Caco-2 (cell line): ENCODE measurements around the gene PCIF1. TPM values are rescaled to one million over a fixed set of nuclear protein-coding genes. Genes with fewer than 3 reads are reported as not detected.

Experiments
- BruUV-seq: library from RNA; stranded (reverse); fragments of 400-500 nt; replicated peaks from 2 replicates; lab custom pipeline; 2021; lab: Mats Ljungman, UMichigan
- CTCF ChIA-PET: fragments of 300-600 bp; sonication (Branson Sonifier 250); formaldehyde crosslinking; loops from one replicate; lab custom pipeline; 2022; ENCODE audit warnings: antibody characterized with exemption; lab: Charles Lee
- POLR2A ChIA-PET: fragments of 300-600 bp; sonication (Branson Sonifier 250); formaldehyde crosslinking; loops from one replicate; lab custom pipeline; 2022; ENCODE audit warnings: antibody characterized with exemption; lab: Charles Lee
- DNase-seq, 2 experiments: peaks; one replicate each; pipeline versions ENCODE4 v3.0.0 to v3.0.0-alpha.2; 2020 to 2022
- H3K27me3 ChIP-seq: replicated peaks from 2 replicates; pipeline ENCODE4 v1.6.0; 2011; ENCODE audit warnings: low read length; ENCODE audit not compliant: control insufficient read depth, insufficient read depth
- H3K36me3 ChIP-seq: 2 replicates; pipeline ENCODE4 v1.5.1; 2011; ENCODE audit warnings: low read length; ENCODE audit not compliant: control insufficient read depth, insufficient read depth
- H3K4me1 ChIP-seq: fragments of 250-450 bp; sonication (Bioruptor Pico); 2 replicates; pipeline ENCODE4 v1.5.1; 2020; ENCODE audit warnings: mild to moderate bottlenecking
- H3K4me3 ChIP-seq: 2 replicates; pipeline ENCODE4 v1.5.1; 2011; ENCODE audit warnings: low read depth, mild to moderate bottlenecking, control low read depth, low read length
- H3K9me3 ChIP-seq: fragments of 250-450 bp; sonication (Bioruptor Pico); 2 replicates; pipeline ENCODE4 v1.5.1; 2020; ENCODE audit warnings: mild to moderate bottlenecking, moderate library complexity
- H3K27ac Mint-ChIP-seq: one replicate; pipeline ENCODE4 v1.8.0; 2022; ENCODE audit warnings: mixed read lengths; ENCODE audit not compliant: unreplicated experiment
- H3K27me3 Mint-ChIP-seq: one replicate; pipeline ENCODE4 v1.8.0; 2022; ENCODE audit warnings: mixed read lengths; ENCODE audit not compliant: insufficient read depth, unreplicated experiment
- H3K36me3 Mint-ChIP-seq: one replicate; pipeline ENCODE4 v1.8.0; 2022; ENCODE audit warnings: mild to moderate bottlenecking, mixed read lengths; ENCODE audit not compliant: insufficient read depth, unreplicated experiment
- H3K4me1 Mint-ChIP-seq: one replicate; pipeline ENCODE4 v1.8.0; 2022; ENCODE audit warnings: low read depth, mixed read lengths; ENCODE audit not compliant: unreplicated experiment
- H3K4me3 Mint-ChIP-seq: one replicate; pipeline ENCODE4 v1.8.0; 2022; ENCODE audit warnings: mild to moderate bottlenecking, moderate library complexity, mixed read lengths; ENCODE audit not compliant: unreplicated experiment
- H3K9me3 Mint-ChIP-seq: one replicate; pipeline ENCODE4 v1.8.0; 2022; ENCODE audit warnings: mixed read lengths; ENCODE audit not compliant: unreplicated experiment
- intact Hi-C: fragments of 100-400 bp; cut with micrococcal nuclease; formaldehyde crosslinking; loops from one replicate; pipeline ENCODE4 v1.10.0; 2022; ENCODE audit not compliant: unreplicated experiment
- total RNA-seq: library from RNA; stranded (reverse); gene quantifications from 2 replicates; pipeline ENCODE4 v1.2.3, GENCODE V29; 2022
- TF ChIP-seq, protein P1 (sequence below), 2 experiments: fragments of 200-600 bp in 1 of 2; IDR thresholded peaks; 1 replicate in 1 of 2; 2 replicates in 1 of 2; pipeline versions ENCODE4 v1.5.1 to v1.8.0; 2011 to 2022; ENCODE audit warnings: antibody characterized with exemption in 1 of 2, control low read depth in 1 of 2, inconsistent platforms in 1 of 2, low read depth in 1 of 2, low read length in 1 of 2, mild to moderate bottlenecking in 1 of 2, moderate library complexity in 1 of 2; ENCODE audit not compliant: insufficient read depth in 1 of 2, severe bottlenecking in 1 of 2, unreplicated experiment in 1 of 2

The PCIF1 gene
- total RNA-seq, 1 experiment from 2014 or later, result 75.9 TPM

DNA sequence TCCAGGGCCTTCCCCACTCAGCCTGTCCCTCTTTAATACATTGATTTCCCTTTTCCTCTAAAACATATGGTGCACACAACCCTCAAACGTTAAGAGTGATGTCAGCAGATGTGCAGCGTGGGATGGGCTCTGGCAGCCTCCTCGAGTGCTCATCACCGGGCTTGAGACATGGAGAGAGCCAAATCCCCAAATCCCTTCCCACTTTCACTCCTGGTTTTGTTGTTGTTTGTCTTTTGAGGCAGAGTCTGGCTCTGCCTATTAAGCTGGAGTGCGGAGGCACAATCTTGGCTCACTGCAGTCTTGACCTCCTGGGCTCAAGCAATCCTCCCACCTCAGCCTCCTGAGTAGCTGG, 16.7 kb upstream of the PCIF1 start:
- Mint-ChIP-seq H3K27ac (no peak overlapping the region), H3K27me3 (no peaks in the 10 kb centered on the region), H3K36me3 (no peaks in the 10 kb centered on the region), H3K4me1 (peaks cover 7% of the 10 kb centered on the region), H3K9me3 (no peaks in the 10 kb centered on the region), H3K4me3 (no peak overlapping the region)
- Histone ChIP-seq H3K4me1 (peaks cover 20% of the 10 kb centered on the region), H3K36me3 (no peaks in the 10 kb centered on the region), H3K9me3 (no peaks in the 10 kb centered on the region), H3K4me3 (no peak overlapping the region), H3K27me3 (no peaks in the 10 kb centered on the region)
- TF ChIP-seq, protein P1, sequence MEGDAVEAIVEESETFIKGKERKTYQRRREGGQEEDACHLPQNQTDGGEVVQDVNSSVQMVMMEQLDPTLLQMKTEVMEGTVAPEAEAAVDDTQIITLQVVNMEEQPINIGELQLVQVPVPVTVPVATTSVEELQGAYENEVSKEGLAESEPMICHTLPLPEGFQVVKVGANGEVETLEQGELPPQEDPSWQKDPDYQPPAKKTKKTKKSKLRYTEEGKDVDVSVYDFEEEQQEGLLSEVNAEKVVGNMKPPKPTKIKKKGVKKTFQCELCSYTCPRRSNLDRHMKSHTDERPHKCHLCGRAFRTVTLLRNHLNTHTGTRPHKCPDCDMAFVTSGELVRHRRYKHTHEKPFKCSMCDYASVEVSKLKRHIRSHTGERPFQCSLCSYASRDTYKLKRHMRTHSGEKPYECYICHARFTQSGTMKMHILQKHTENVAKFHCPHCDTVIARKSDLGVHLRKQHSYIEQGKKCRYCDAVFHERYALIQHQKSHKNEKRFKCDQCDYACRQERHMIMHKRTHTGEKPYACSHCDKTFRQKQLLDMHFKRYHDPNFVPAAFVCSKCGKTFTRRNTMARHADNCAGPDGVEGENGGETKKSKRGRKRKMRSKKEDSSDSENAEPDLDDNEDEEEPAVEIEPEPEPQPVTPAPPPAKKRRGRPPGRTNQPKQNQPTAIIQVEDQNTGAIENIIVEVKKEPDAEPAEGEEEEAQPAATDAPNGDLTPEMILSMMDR (IDR thresholded peaks at IDR 0.05; ENCODE audit: insufficient read depth in 1 of 2, low read depth in 1 of 2, low read length in 1 of 2, severe bottlenecking in 1 of 2, unreplicated experiment in 1 of 2), result no peak
- POLR2A ChIA-PET, result interaction anchor here (0.5 to 1.2 kb wide), 3 partner anchors 16 to 18 kb away, joined by 3 to 5 read pairs (median 3); partner anchors contain the start of gene PCIF1
- no TSS peak for BruUV-seq
- intact Hi-C loops, result no loop called here
- DNase-seq, result no peak
- CTCF ChIA-PET, result no interaction called here

GRCh38 chr20:45918182-45918737, 16.2 kb upstream of the PCIF1 start:
- Mint-ChIP-seq H3K27ac (no peak overlapping the region), H3K27me3 (no peaks in the 10 kb centered on the region), H3K9me3 (no peaks in the 10 kb centered on the region), H3K4me1 (peaks cover 7% of the 10 kb centered on the region), H3K4me3 (no peak overlapping the region), H3K36me3 (no peaks in the 10 kb centered on the region)
- Histone ChIP-seq H3K27me3 (no peaks in the 10 kb centered on the region), H3K4me1 (peaks cover 24% of the 10 kb centered on the region), H3K4me3 (no peak overlapping the region), H3K9me3 (no peaks in the 10 kb centered on the region), H3K36me3 (no peaks in the 10 kb centered on the region)
- BruUV-seq, result no TSS peak
- ChIA-PET POLR2A (interaction anchor here (0.6 to 1.2 kb wide), 6 partner anchors 9 to 103 kb away, joined by 3 to 5 read pairs (median 4); partner anchors contain the start of gene PCIF1), CTCF (no interaction called here)
- TF ChIP-seq, protein P1 (IDR thresholded peaks at IDR 0.05; ENCODE audit: insufficient read depth in 1 of 2, low read depth in 1 of 2, low read length in 1 of 2, severe bottlenecking in 1 of 2, unreplicated experiment in 1 of 2), result no peak
- intact Hi-C loops, result no loop called here
- no peak for DNase-seq

DNA sequence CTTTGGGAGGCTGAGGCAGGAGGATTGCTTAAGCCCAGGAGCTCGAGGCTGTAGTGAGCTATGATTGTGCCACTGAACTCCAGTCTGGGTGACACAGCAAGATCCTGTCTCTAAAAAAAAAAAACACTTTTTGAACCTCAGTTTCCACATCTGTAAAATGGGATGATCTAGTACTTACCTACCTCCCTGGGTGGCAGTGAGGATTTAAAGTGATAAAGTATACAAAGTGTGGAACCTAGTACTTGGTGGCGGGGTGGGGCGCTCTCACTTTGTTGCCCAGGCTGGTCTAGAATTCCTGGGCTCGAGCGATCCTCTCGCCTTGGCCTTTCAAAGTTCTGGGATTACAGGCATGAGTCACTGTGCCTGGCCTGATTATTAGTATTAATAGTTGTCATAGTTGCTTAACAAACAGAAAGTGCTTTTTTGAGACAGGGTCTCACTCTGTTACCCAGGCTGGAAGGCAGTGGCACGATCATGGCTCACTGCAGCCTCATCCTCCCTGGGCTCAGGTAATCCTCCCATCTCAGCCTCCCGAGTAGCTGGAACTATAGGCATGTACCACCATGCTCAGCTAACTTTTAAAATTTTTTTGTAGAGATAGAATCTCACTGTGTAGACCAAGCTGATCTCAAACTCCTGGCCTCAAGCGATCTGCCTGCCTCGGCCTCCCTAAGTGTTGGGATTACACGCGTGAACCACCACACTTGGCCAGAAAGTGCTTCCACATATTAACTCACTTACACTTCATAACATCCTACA, 15.5 kb upstream of the PCIF1 start:
- Mint-ChIP-seq H3K36me3 (no peaks in the 10 kb centered on the region), H3K9me3 (no peaks in the 10 kb centered on the region), H3K27me3 (no peaks in the 10 kb centered on the region), H3K27ac (no peak overlapping the region), H3K4me3 (no peak overlapping the region), H3K4me1 (peaks cover 7% of the 10 kb centered on the region)
- ChIA-PET POLR2A (interaction anchor here (0.6 to 2.4 kb wide), 7 partner anchors 10 to 104 kb away, joined by 3 to 17 read pairs (median 4); partner anchors contain the start of gene PCIF1), CTCF (interaction anchor here (1.4 kb wide), 1 partner anchor 29 kb away, joined by 5 read pairs; no protein-coding TSS in a partner anchor)
- Histone ChIP-seq H3K4me1 (peaks cover 24% of the 10 kb centered on the region), H3K36me3 (no peaks in the 10 kb centered on the region), H3K9me3 (no peaks in the 10 kb centered on the region), H3K27me3 (no peaks in the 10 kb centered on the region), H3K4me3 (no peak overlapping the region)
- no peak for DNase-seq
- intact Hi-C loops, result no loop called here
- TF ChIP-seq, protein P1 (IDR thresholded peaks at IDR 0.05; ENCODE audit: insufficient read depth in 1 of 2, low read depth in 1 of 2, low read length in 1 of 2, severe bottlenecking in 1 of 2, unreplicated experiment in 1 of 2), result no peak
- BruUV-seq, result no TSS peak
